Stomach (tissue), 4 donors: ENCODE measurements around the gene TENM4.

Experiments
- EP300 ChIP-seq: sonication (generic); formaldehyde crosslinking; IDR thresholded peaks from one replicate; pipeline ENCODE4 v1.6.1; 2017; ENCODE audit warnings: antibody characterized with exemption
- POLR2AphosphoS5 ChIP-seq, 3 donors: sonication (generic); formaldehyde crosslinking; IDR thresholded peaks; one replicate each; pipeline ENCODE4 v1.6.1; 2016; ENCODE audit warnings: antibody characterized with exemption in 3 of 3
- TF ChIP-seq, protein P1 (sequence below), 7 experiments: fragments of 450-650 bp in 4 of 7; fragments of 200-600 bp in 3 of 7; sonication (generic) in 3 of 7; IDR thresholded peaks; one replicate each; pipeline ENCODE4 v1.5.1; 2016 to 2019; ENCODE audit warnings: antibody characterized with exemption in 7 of 7, control low read depth in 2 of 7, mild to moderate bottlenecking in 1 of 7

DNA sequence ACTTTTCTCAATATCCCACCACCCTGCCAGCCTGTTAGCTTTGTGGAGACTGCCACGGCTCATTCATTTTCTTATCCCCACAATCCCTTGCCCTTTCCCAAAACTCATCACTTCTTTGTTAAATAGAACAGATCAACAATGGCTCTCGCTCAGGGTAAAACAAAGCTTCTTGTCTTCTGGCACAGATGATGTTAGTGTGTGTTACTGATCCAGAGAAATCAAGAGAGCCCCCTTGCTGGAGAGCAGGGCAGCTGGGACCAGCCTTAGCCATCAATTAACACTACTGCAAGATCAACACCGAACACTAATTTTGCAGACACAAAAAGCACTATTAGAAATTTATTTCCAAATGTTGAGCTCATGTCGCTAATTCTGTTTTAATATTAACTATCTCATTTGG lies 420.9 kb downstream of the TENM4 start:
- TF ChIP-seq, protein P1, sequence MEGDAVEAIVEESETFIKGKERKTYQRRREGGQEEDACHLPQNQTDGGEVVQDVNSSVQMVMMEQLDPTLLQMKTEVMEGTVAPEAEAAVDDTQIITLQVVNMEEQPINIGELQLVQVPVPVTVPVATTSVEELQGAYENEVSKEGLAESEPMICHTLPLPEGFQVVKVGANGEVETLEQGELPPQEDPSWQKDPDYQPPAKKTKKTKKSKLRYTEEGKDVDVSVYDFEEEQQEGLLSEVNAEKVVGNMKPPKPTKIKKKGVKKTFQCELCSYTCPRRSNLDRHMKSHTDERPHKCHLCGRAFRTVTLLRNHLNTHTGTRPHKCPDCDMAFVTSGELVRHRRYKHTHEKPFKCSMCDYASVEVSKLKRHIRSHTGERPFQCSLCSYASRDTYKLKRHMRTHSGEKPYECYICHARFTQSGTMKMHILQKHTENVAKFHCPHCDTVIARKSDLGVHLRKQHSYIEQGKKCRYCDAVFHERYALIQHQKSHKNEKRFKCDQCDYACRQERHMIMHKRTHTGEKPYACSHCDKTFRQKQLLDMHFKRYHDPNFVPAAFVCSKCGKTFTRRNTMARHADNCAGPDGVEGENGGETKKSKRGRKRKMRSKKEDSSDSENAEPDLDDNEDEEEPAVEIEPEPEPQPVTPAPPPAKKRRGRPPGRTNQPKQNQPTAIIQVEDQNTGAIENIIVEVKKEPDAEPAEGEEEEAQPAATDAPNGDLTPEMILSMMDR (IDR thresholded peaks at IDR 0.05): no peak
- no peak for TF ChIP-seq EP300
- TF ChIP-seq POLR2AphosphoS5 (IDR thresholded peaks at IDR 0.05): no peak
